Gastrocnemius medialis (tissue), 4 donors: ENCODE measurements around the gene RASSF8.
A peak's percentile ranks its signal among the peaks of the same experiment; 100 is the strongest.

ENCODE experiments used
- CTCF ChIP-seq, 5 experiments: fragments of 450-650 bp in 3 of 5; fragments of 200-600 bp in 2 of 5; sonication (generic) in 2 of 5; IDR thresholded peaks in 4 of 5; conservative IDR thresholded peaks in 1 of 5; 1 replicate in 4 of 5; 2 replicates in 1 of 5; pipeline ENCODE4 v1.5.1; 2016 to 2019; ENCODE audit warnings: antibody characterized with exemption in 5 of 5, mild to moderate bottlenecking in 3 of 5, moderate library complexity in 3 of 5
- POLR2A ChIP-seq, 2 donors: fragments of 450-650 bp; IDR thresholded peaks; one replicate each; pipeline ENCODE4 v1.6.1; 2017; ENCODE audit warnings: antibody characterized with exemption in 2 of 2, mild to moderate bottlenecking in 2 of 2, moderate library complexity in 2 of 2

GRCh38 chr12:26121323-26122060 lies 163.0 kb downstream of the RASSF8 start:
- no peak for TF ChIP-seq CTCF (IDR thresholded peaks at IDR 0.05 in 4 of 5, conservative IDR thresholded peaks at IDR 0.05 in 1 of 5)
- TF ChIP-seq POLR2A (IDR thresholded peaks at IDR 0.05), result peak; percentile 18 to 25
